Caco-2 (cell line): ENCODE measurements around the gene TMEM132D. TPM values are rescaled to one million over a fixed set of nuclear protein-coding genes. Genes with fewer than 3 reads are reported as not detected.

ENCODE experiments used
- BruUV-seq: library from RNA; stranded (reverse); fragments of 400-500 nt; replicated peaks from 2 replicates; lab custom pipeline; 2021; lab: Mats Ljungman, UMichigan
- CTCF ChIA-PET: fragments of 300-600 bp; sonication (Branson Sonifier 250); formaldehyde crosslinking; loops from one replicate; lab custom pipeline; 2022; ENCODE audit warnings: antibody characterized with exemption; lab: Charles Lee
- POLR2A ChIA-PET: fragments of 300-600 bp; sonication (Branson Sonifier 250); formaldehyde crosslinking; loops from one replicate; lab custom pipeline; 2022; ENCODE audit warnings: antibody characterized with exemption; lab: Charles Lee
- DNase-seq, 2 experiments: peaks; one replicate each; pipeline versions ENCODE4 v3.0.0 to v3.0.0-alpha.2; 2020 to 2022
- H3K27me3 ChIP-seq: replicated peaks from 2 replicates; pipeline ENCODE4 v1.6.0; 2011; ENCODE audit warnings: low read length; ENCODE audit not compliant: control insufficient read depth, insufficient read depth
- H3K36me3 ChIP-seq: 2 replicates; pipeline ENCODE4 v1.5.1; 2011; ENCODE audit warnings: low read length; ENCODE audit not compliant: control insufficient read depth, insufficient read depth
- H3K4me1 ChIP-seq: fragments of 250-450 bp; sonication (Bioruptor Pico); 2 replicates; pipeline ENCODE4 v1.5.1; 2020; ENCODE audit warnings: mild to moderate bottlenecking
- H3K4me3 ChIP-seq: 2 replicates; pipeline ENCODE4 v1.5.1; 2011; ENCODE audit warnings: low read depth, mild to moderate bottlenecking, control low read depth, low read length
- H3K9me3 ChIP-seq: fragments of 250-450 bp; sonication (Bioruptor Pico); 2 replicates; pipeline ENCODE4 v1.5.1; 2020; ENCODE audit warnings: mild to moderate bottlenecking, moderate library complexity
- H3K27ac Mint-ChIP-seq: one replicate; pipeline ENCODE4 v1.8.0; 2022; ENCODE audit warnings: mixed read lengths; ENCODE audit not compliant: unreplicated experiment
- H3K27me3 Mint-ChIP-seq: one replicate; pipeline ENCODE4 v1.8.0; 2022; ENCODE audit warnings: mixed read lengths; ENCODE audit not compliant: insufficient read depth, unreplicated experiment
- H3K36me3 Mint-ChIP-seq: one replicate; pipeline ENCODE4 v1.8.0; 2022; ENCODE audit warnings: mild to moderate bottlenecking, mixed read lengths; ENCODE audit not compliant: insufficient read depth, unreplicated experiment
- H3K4me1 Mint-ChIP-seq: one replicate; pipeline ENCODE4 v1.8.0; 2022; ENCODE audit warnings: low read depth, mixed read lengths; ENCODE audit not compliant: unreplicated experiment
- H3K4me3 Mint-ChIP-seq: one replicate; pipeline ENCODE4 v1.8.0; 2022; ENCODE audit warnings: mild to moderate bottlenecking, moderate library complexity, mixed read lengths; ENCODE audit not compliant: unreplicated experiment
- H3K9me3 Mint-ChIP-seq: one replicate; pipeline ENCODE4 v1.8.0; 2022; ENCODE audit warnings: mixed read lengths; ENCODE audit not compliant: unreplicated experiment
- CTCF ChIP-seq, 2 experiments: fragments of 200-600 bp in 1 of 2; IDR thresholded peaks; 1 replicate in 1 of 2; 2 replicates in 1 of 2; pipeline versions ENCODE4 v1.5.1 to v1.8.0; 2011 to 2022; ENCODE audit warnings: antibody characterized with exemption in 1 of 2, control low read depth in 1 of 2, inconsistent platforms in 1 of 2, low read depth in 1 of 2, low read length in 1 of 2, mild to moderate bottlenecking in 1 of 2, moderate library complexity in 1 of 2; ENCODE audit not compliant: insufficient read depth in 1 of 2, severe bottlenecking in 1 of 2, unreplicated experiment in 1 of 2
- intact Hi-C: fragments of 100-400 bp; cut with micrococcal nuclease; formaldehyde crosslinking; loops from one replicate; pipeline ENCODE4 v1.10.0; 2022; ENCODE audit not compliant: unreplicated experiment
- total RNA-seq: library from RNA; stranded (reverse); gene quantifications from 2 replicates; pipeline ENCODE4 v1.2.3, GENCODE V29; 2022

Gene TMEM132D
- total RNA-seq, 1 experiment from 2014 or later: not detected

GRCh38 chr12:129305851-129306250 is 598.0 kb downstream of the TMEM132D start:
- no peaks in the 10 kb centered on the region for H3K27me3 ChIP-seq
- TF ChIP-seq CTCF (IDR thresholded peaks at IDR 0.05; ENCODE audit: insufficient read depth in 1 of 2, low read depth in 1 of 2, low read length in 1 of 2, severe bottlenecking in 1 of 2, unreplicated experiment in 1 of 2): no peak
- ChIA-PET CTCF (no interaction called here), POLR2A (no interaction called here)
- H3K36me3 ChIP-seq: no peaks in the 10 kb centered on the region
- no peak for DNase-seq
- Mint-ChIP-seq H3K27ac (no peak overlapping the region), H3K4me3 (no peak overlapping the region), H3K4me1 (no peaks in the 10 kb centered on the region), H3K27me3 (no peaks in the 10 kb centered on the region), H3K36me3 (peaks cover 7% of the 10 kb centered on the region), H3K9me3 (peaks cover 25% of the 10 kb centered on the region)
- H3K4me3 ChIP-seq: no peak overlapping the region
- intact Hi-C loops: no loop called here
- H3K9me3 ChIP-seq: no peaks in the 10 kb centered on the region
- no peaks in the 10 kb centered on the region; the same call in 1 of the 2 replicates for H3K4me1 ChIP-seq
- no TSS peak for BruUV-seq

- Mint-ChIP-seq H3K27me3 (no peaks in the 10 kb centered on the region), H3K36me3 (peaks cover 7% of the 10 kb centered on the region), H3K27ac (no peak overlapping the region), H3K9me3 (peaks cover 26% of the 10 kb centered on the region), H3K4me1 (no peaks in the 10 kb centered on the region), H3K4me3 (no peak overlapping the region)
- no peak overlapping the region for H3K4me3 ChIP-seq
- no peaks in the 10 kb centered on the region for H3K27me3 ChIP-seq
- no peaks in the 10 kb centered on the region; the same call in 1 of the 2 replicates for H3K4me1 ChIP-seq
- ChIA-PET CTCF (no interaction called here), POLR2A (no interaction called here)
- intact Hi-C loops: no loop called here
- no peaks in the 10 kb centered on the region for H3K9me3 ChIP-seq
- BruUV-seq: no TSS peak
- no peaks in the 10 kb centered on the region for H3K36me3 ChIP-seq
- TF ChIP-seq CTCF (IDR thresholded peaks at IDR 0.05; ENCODE audit: insufficient read depth in 1 of 2, low read depth in 1 of 2, low read length in 1 of 2, severe bottlenecking in 1 of 2, unreplicated experiment in 1 of 2): no peak
- peak; percentile 4 to 50 for DNase-seq
These were observed 599.3 kb downstream of the TMEM132D start for GRCh38 chr12:129304529-129304928.

- Mint-ChIP-seq H3K9me3 (peaks cover 38% of the 10 kb centered on the region), H3K27ac (no peak overlapping the region), H3K36me3 (peaks cover 7% of the 10 kb centered on the region), H3K4me3 (no peak overlapping the region), H3K27me3 (no peaks in the 10 kb centered on the region), H3K4me1 (no peaks in the 10 kb centered on the region)
- no peak overlapping the region for H3K4me3 ChIP-seq
- H3K4me1 ChIP-seq: no peaks in the 10 kb centered on the region; the same call in 1 of the 2 replicates
- H3K27me3 ChIP-seq: no peaks in the 10 kb centered on the region
- ChIA-PET POLR2A (no interaction called here), CTCF (no interaction called here)
- no TSS peak for BruUV-seq
- H3K9me3 ChIP-seq: no peaks in the 10 kb centered on the region
- no peak for TF ChIP-seq CTCF (IDR thresholded peaks at IDR 0.05; ENCODE audit: insufficient read depth in 1 of 2, low read depth in 1 of 2, low read length in 1 of 2, severe bottlenecking in 1 of 2, unreplicated experiment in 1 of 2)
- DNase-seq: no peak
- H3K36me3 ChIP-seq: no peaks in the 10 kb centered on the region
- intact Hi-C loops: no loop called here
These were observed 603.8 kb downstream of the TMEM132D start for GRCh38 chr12:129300011-129300410.
